ENCODE results near the gene STPG3.

- TF ChIP-seq POLR2A (IDR thresholded peaks at IDR 0.05) = no peak
- TF ChIP-seq POLR2AphosphoS5 (IDR thresholded peaks at IDR 0.05) = no peak
These were observed 3.2 kb upstream of the STPG3 start for GRCh38 chr9:137247916-137248175.

All from spleen (tissue), 3 donors.